Endothelial cell (in vitro differentiated cells): ENCODE results near the gene SNN. TPM values are rescaled to one million over a fixed set of nuclear protein-coding genes. Genes with fewer than 3 reads are reported as not detected.
A peak's percentile ranks its signal among the peaks of the same experiment; 100 is the strongest.

Experiments
- DNase-seq: peaks from one replicate; pipeline ENCODE4 v3.0.0; 2021; ENCODE audit warnings: low spot score
- H3K27ac Mint-ChIP-seq: one replicate; pipeline ENCODE4 v1.8.0; 2021; ENCODE audit warnings: mixed read lengths, inconsistent platforms; ENCODE audit not compliant: unreplicated experiment
- H3K27me3 Mint-ChIP-seq: one replicate; pipeline ENCODE4 v1.8.0; 2021; ENCODE audit warnings: mild to moderate bottlenecking, moderate library complexity, mixed read lengths, inconsistent platforms; ENCODE audit not compliant: unreplicated experiment
- H3K36me3 Mint-ChIP-seq: one replicate; pipeline ENCODE4 v1.8.0; 2021; ENCODE audit warnings: mild to moderate bottlenecking, low read depth, mixed read lengths, inconsistent platforms; ENCODE audit not compliant: unreplicated experiment
- H3K4me1 Mint-ChIP-seq: one replicate; pipeline ENCODE4 v1.8.0; 2021; ENCODE audit warnings: mild to moderate bottlenecking, mixed read lengths, inconsistent platforms; ENCODE audit not compliant: unreplicated experiment
- H3K4me3 Mint-ChIP-seq: one replicate; pipeline ENCODE4 v1.8.0; 2021; ENCODE audit warnings: mild to moderate bottlenecking, mixed read lengths, inconsistent platforms; ENCODE audit not compliant: unreplicated experiment
- H3K9me3 Mint-ChIP-seq: one replicate; pipeline ENCODE4 v1.8.0; 2021; ENCODE audit warnings: mixed read lengths, inconsistent platforms; ENCODE audit not compliant: unreplicated experiment
- CTCF ChIP-seq: fragments of 200-600 bp; sonication (generic); IDR thresholded peaks from one replicate; pipeline ENCODE4 v1.5.0; 2021; ENCODE audit warnings: antibody characterized with exemption; ENCODE audit not compliant: unreplicated experiment
- total RNA-seq: library from RNA; stranded (reverse); fragmentation: NEBNext Ultra II Directional; extraction: Animal tissue kit (Norgen Biotek cat#: 25700); gene quantifications from one replicate; pipeline ENCODE4 v1.2.1, GENCODE V29; 2021; ENCODE audit not compliant: unreplicated experiment

Gene SNN
- total RNA-seq, 1 donor from 2014 or later, result 163 TPM

- peak overlapping the region; percentile 75 for H3K27ac Mint-ChIP-seq
- no peak for TF ChIP-seq CTCF
- peak overlapping the region; percentile 93 for H3K4me3 Mint-ChIP-seq
- peaks cover 30% of the 10 kb centered on the region for H3K27me3 Mint-ChIP-seq
- H3K9me3 Mint-ChIP-seq, result no peaks in the 10 kb centered on the region
- H3K36me3 Mint-ChIP-seq, result peaks cover 4% of the 10 kb centered on the region
- H3K4me1 Mint-ChIP-seq, result peaks cover 67% of the 10 kb centered on the region
- DNase-seq, result no peak
These were observed 2.2 kb downstream of the SNN start for GRCh38 chr16:11670171-11671131.

GRCh38 chr16:11671271-11671670 is 3.0 kb downstream of the SNN start:
- TF ChIP-seq CTCF, result no peak
- peak overlapping the region; percentile 93 for H3K4me3 Mint-ChIP-seq
- DNase-seq, result no peak
- H3K9me3 Mint-ChIP-seq, result no peaks in the 10 kb centered on the region
- peaks cover 8% of the 10 kb centered on the region for H3K36me3 Mint-ChIP-seq
- peak overlapping the region; percentile 42 for H3K27ac Mint-ChIP-seq
- peaks cover 25% of the 10 kb centered on the region for H3K27me3 Mint-ChIP-seq
- H3K4me1 Mint-ChIP-seq, result peaks cover 66% of the 10 kb centered on the region

- Mint-ChIP-seq H3K4me3 (peak overlapping the region; percentile 62), H3K27ac (peak overlapping the region; percentile 88), H3K27me3 (peaks cover 24% of the 10 kb centered on the region), H3K36me3 (peaks cover 8% of the 10 kb centered on the region), H3K9me3 (no peaks in the 10 kb centered on the region), H3K4me1 (peaks cover 67% of the 10 kb centered on the region)
- DNase-seq, result no peak
- TF ChIP-seq CTCF, result no peak
These were observed 3.4 kb downstream of the SNN start for GRCh38 chr16:11671676-11672075.

- DNase-seq, result no peak
- Mint-ChIP-seq H3K27me3 (peaks cover 31% of the 10 kb centered on the region), H3K4me1 (peaks cover 71% of the 10 kb centered on the region), H3K4me3 (peak overlapping the region; percentile 69), H3K9me3 (no peaks in the 10 kb centered on the region), H3K36me3 (peaks cover 12% of the 10 kb centered on the region), H3K27ac (peak overlapping the region; percentile 88)
- no peak for TF ChIP-seq CTCF
These were observed 4.2 kb downstream of the SNN start for GRCh38 chr16:11672206-11673090.
